A549 (cell line): ENCODE data around the gene TNN. TPM values are rescaled to one million over a fixed set of nuclear protein-coding genes. Genes with fewer than 3 reads are reported as not detected.
A peak's percentile ranks its signal among the peaks of the same experiment; 100 is the strongest.

ENCODE experiments used
- ATAC-seq, 2 experiments: fragments of 200-7000 bp in 1 of 2; fragments of >200 bp in 1 of 2; cut with Nextera tagmentation in 1 of 2; cut with Tn5 transposase in 1 of 2; 3 replicates each; pipeline versions ENCODE4 v1.8.0 to v1.9.1; 2018 to 2020; ENCODE audit warnings: mild to moderate bottlenecking in 1 of 2, moderate library complexity in 1 of 2
- CTCF ChIA-PET: fragments of 300-600 bp; sonication (Branson Sonifier 250); formaldehyde crosslinking; extraction: SDS; loops from one replicate; lab custom pipeline; 2021; ENCODE audit warnings: antibody characterized with exemption, inconsistent platforms; lab: Yijun Ruan, JAX
- POLR2A ChIA-PET: fragments of 350-600 bp; formaldehyde crosslinking; extraction: SDS; loops from one replicate; lab custom pipeline; 2021; ENCODE audit warnings: antibody characterized with exemption, inconsistent platforms; lab: Yijun Ruan, JAX
- DNase-seq, 2 experiments: peaks; one replicate each; pipeline versions ENCODE4 v3.0.0 to v3.0.0-alpha.2; 2011 to 2016; ENCODE audit warnings: low read depth in 1 of 2, low spot score in 1 of 2
- FAIRE-seq: peaks from 2 replicates; lab custom pipeline; 2011; peaks lifted over from hg19 to GRCh38; lab: Jason Lieb, UNC
- H3K27ac ChIP-seq, 2 experiments: fragments of >200 bp; sonication (Bioruptor Twin); formaldehyde crosslinking; 3 replicates each; pipeline ENCODE4 v1.5.1; 2016 to 2017
- H3K4me1 ChIP-seq: fragments of >200 bp; sonication (Bioruptor Twin); formaldehyde crosslinking; 3 replicates; pipeline ENCODE4 v1.6.1; 2016
- H3K4me2 ChIP-seq: fragments of >200 bp; sonication (Bioruptor Twin); formaldehyde crosslinking; 3 replicates; pipeline ENCODE4 v1.6.1; 2016
- H3K4me3 ChIP-seq: fragments of >200 bp; sonication (Bioruptor Twin); formaldehyde crosslinking; 3 replicates; pipeline ENCODE4 v1.5.1; 2016
- H3K9me3 ChIP-seq: fragments of >200 bp; sonication (Bioruptor Twin); formaldehyde crosslinking; 3 replicates; pipeline ENCODE4 v1.6.1; 2016
- BHLHE40 ChIP-seq: IDR thresholded peaks from 2 replicates; pipeline ENCODE4 v1.6.1; 2012; ENCODE audit warnings: low read depth, low read length, inconsistent platforms
- CBX2 ChIP-seq: fragments of 200-600 bp; sonication (generic); IDR thresholded peaks from 2 replicates; pipeline ENCODE4 v1.6.1; 2016; ENCODE audit warnings: low read depth, mild to moderate bottlenecking, borderline replicate concordance
- EHF ChIP-seq: fragments of 250-450 bp; sonication (Bioruptor Pico); IDR thresholded peaks from 2 replicates; pipeline ENCODE4 v1.5.0; 2020; ENCODE audit warnings: mild to moderate bottlenecking
- ESRRA ChIP-seq: fragments of 150-350 bp; IDR thresholded peaks from 2 replicates; pipeline ENCODE4 v1.6.1; 2014; ENCODE audit warnings: mild to moderate bottlenecking, low read length, borderline replicate concordance
- GATA3 ChIP-seq: IDR thresholded peaks from 2 replicates; pipeline ENCODE4 v1.6.1; 2012; ENCODE audit warnings: borderline replicate concordance
- HOXA7 ChIP-seq: fragments of 250-450 bp; sonication (Bioruptor Pico); IDR thresholded peaks from 2 replicates; pipeline ENCODE4 v1.5.0; 2020; ENCODE audit warnings: mild to moderate bottlenecking, moderate library complexity
- HOXB13 ChIP-seq: fragments of 250-450 bp; sonication (Bioruptor Pico); IDR thresholded peaks from 2 replicates; pipeline ENCODE4 v1.5.0; 2020; ENCODE audit warnings: low read depth, mild to moderate bottlenecking, moderate library complexity
- HOXB5 ChIP-seq: fragments of 250-450 bp; sonication (Bioruptor Pico); IDR thresholded peaks from 2 replicates; pipeline ENCODE4 v1.5.0; 2020; ENCODE audit warnings: mild to moderate bottlenecking, moderate library complexity
- MAZ ChIP-seq: fragments of 150-350 bp; IDR thresholded peaks from 2 replicates; pipeline ENCODE4 v1.6.1; 2014; ENCODE audit warnings: antibody characterized with exemption, low read depth, low read length, borderline replicate concordance
- PBX3 ChIP-seq: IDR thresholded peaks from 2 replicates; pipeline ENCODE4 v1.6.1; 2012
- PHF8 ChIP-seq: fragments of 200-600 bp; sonication (generic); IDR thresholded peaks from 2 replicates; pipeline ENCODE4 v1.6.1; 2016; ENCODE audit warnings: low read depth, mild to moderate bottlenecking, antibody characterized with exemption, moderate library complexity, borderline replicate concordance
- RAD21 ChIP-seq, 2 experiments: fragments of >200 bp in 1 of 2; sonication (Bioruptor Twin) in 1 of 2; formaldehyde crosslinking in 1 of 2; IDR thresholded peaks in 1 of 2; conservative IDR thresholded peaks in 1 of 2; 2 replicates in 1 of 2; 3 replicates in 1 of 2; pipeline ENCODE4 v1.6.1; 2012 to 2018; ENCODE audit warnings: inconsistent platforms in 1 of 2
- RNF2 ChIP-seq: fragments of 200-600 bp; sonication (generic); IDR thresholded peaks from 2 replicates; pipeline ENCODE4 v1.6.1; 2016; ENCODE audit warnings: low read depth, mild to moderate bottlenecking, antibody characterized with exemption, moderate library complexity, borderline replicate concordance
- TFCP2L1 ChIP-seq: fragments of 250-450 bp; sonication (Bioruptor Pico); IDR thresholded peaks from 2 replicates; pipeline ENCODE4 v1.5.0; 2021; ENCODE audit warnings: mild to moderate bottlenecking
- WGBS: methylation state at CpG from one replicate; pipeline ENCODE4 v1.1.6; 2017; ENCODE audit errors: missing lambda C conversion rate; 5-methylcytosine and 5-hydroxymethylcytosine counted together
- polyA plus RNA-seq, 4 experiments: library from polyadenylated mRNA; depleted of rRNA in 3 of 4; stranded (reverse); fragments of >200 nt; fragmentation: RNase III in 1 of 4; extraction: RNeasy Plus Mini Kit Qiagen cat#74134 plus additional on column Dnase treatment in 1 of 4; gene quantifications; 2 replicates in 3 of 4; 3 replicates in 1 of 4; pipeline ENCODE4 v1.2.3, GENCODE V29; 2011 to 2017
- TF ChIP-seq, protein P1 (sequence below): fragments of 250-450 bp; sonication (Bioruptor Pico); IDR thresholded peaks from 2 replicates; pipeline ENCODE4 v1.5.0; 2021; ENCODE audit warnings: mild to moderate bottlenecking, moderate library complexity, borderline replicate concordance
- TF ChIP-seq, protein P2 (sequence below): fragments of >200 bp; sonication (Bioruptor Twin); formaldehyde crosslinking; IDR thresholded peaks from 3 replicates; pipeline ENCODE4 v1.6.1; 2016
- TF ChIP-seq, protein P3 (sequence below): fragments of 200-600 bp; sonication (generic); IDR thresholded peaks from 2 replicates; pipeline ENCODE4 v1.6.1; 2016; ENCODE audit warnings: antibody characterized with exemption, mild to moderate bottlenecking, moderate library complexity

The TNN gene
- polyA plus RNA-seq, 2 of the 4 experiments (the other 2 are of a cell fraction) = not detected

DNA sequence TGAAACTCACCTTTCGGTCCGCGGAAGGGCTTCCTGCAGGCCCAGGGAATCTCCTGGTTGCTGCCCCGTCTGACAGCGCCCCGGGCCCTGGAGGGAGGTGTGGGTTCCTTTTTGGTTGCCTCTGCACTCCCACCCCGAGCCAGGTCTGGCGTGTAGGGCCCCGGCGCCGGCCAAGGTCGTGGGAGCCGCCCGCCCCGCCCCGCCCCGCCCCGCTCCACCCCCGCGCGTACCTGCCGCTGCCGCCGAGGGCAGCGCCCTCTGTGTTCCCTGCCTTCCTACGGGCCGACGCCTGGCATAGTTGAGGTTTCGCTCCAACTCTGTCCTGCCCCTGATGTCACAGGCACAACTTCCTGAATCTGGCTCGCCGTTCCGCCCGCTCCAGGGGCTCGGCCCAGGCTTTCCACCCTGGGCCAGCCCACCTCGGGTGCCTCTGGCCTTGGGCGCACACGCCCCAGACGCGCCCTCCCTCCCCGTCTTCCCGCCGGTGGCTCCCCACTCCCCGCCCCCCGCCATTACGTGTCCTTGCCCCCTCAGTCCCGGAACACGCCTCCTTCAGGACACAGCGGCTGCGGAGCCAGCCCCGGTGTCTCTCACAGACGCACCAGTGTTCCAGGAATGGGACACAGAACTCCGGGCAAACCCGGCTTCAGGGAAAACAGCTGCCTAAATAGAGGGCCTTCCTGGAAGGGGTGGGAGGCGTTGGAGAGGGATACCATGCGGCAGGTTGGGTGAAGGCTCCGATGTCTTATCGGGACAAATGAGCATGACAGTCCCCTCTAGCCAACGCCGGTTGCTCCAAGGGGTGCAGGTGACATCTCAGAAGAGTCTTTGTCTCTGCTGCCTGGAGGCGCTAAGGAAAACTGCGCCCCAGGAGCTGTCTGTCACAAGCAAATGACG is 125.2 kb downstream of the TNN start, which contains the start of gene KIAA0040 (continued):
- TF ChIP-seq, protein P1, sequence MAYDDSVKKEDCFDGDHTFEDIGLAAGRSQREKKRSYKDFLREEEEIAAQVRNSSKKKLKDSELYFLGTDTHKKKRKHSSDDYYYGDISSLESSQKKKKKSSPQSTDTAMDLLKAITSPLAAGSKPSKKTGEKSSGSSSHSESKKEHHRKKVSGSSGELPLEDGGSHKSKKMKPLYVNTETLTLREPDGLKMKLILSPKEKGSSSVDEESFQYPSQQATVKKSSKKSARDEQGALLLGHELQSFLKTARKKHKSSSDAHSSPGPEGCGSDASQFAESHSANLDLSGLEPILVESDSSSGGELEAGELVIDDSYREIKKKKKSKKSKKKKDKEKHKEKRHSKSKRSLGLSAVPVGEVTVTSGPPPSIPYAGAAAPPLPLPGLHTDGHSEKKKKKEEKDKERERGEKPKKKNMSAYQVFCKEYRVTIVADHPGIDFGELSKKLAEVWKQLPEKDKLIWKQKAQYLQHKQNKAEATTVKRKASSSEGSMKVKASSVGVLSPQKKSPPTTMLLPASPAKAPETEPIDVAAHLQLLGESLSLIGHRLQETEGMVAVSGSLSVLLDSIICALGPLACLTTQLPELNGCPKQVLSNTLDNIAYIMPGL = no peak

- Histone ChIP-seq H3K4me1 (0 out of 3 replicates have a peak, but pooled peaks cover 4% of the 10 kb centered on the region), H3K9me3 (no peaks in the 10 kb centered on the region), H3K4me2 (peak overlapping the region; percentile 98), H3K27ac (no peak overlapping the region), H3K4me3 (peak overlapping the region; percentile 77; the same call in 2 of the 3 replicates)
- 58% methylated on average over 4 of the region's 4 CpGs for WGBS
- FAIRE-seq = no peak
- DNase-seq = no peak
- POLR2A ChIA-PET = no interaction called here
- ATAC-seq = no peak
- no peak for TF ChIP-seq HOXB13 (CRISPR knock-in tag)
- TF ChIP-seq EHF (CRISPR knock-in tag) = no peak
- TF ChIP-seq, protein P2, sequence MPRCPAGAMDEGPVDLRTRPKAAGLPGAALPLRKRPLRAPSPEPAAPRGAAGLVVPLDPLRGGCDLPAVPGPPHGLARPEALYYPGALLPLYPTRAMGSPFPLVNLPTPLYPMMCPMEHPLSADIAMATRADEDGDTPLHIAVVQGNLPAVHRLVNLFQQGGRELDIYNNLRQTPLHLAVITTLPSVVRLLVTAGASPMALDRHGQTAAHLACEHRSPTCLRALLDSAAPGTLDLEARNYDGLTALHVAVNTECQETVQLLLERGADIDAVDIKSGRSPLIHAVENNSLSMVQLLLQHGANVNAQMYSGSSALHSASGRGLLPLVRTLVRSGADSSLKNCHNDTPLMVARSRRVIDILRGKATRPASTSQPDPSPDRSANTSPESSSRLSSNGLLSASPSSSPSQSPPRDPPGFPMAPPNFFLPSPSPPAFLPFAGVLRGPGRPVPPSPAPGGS = no peak
- no peak for TF ChIP-seq RNF2
- no peak for TF ChIP-seq PBX3
- TF ChIP-seq BHLHE40 = no peak
- no peak for TF ChIP-seq GATA3
- TF ChIP-seq HOXB5 (CRISPR knock-in tag) = no peak
- no peak for TF ChIP-seq TFCP2L1 (CRISPR knock-in tag)
- TF ChIP-seq CBX2 = no peak
- TF ChIP-seq HOXA7 = no peak
- no peak for TF ChIP-seq PHF8
- no peak for TF ChIP-seq MAZ
- no peak for TF ChIP-seq RAD21 (conservative IDR thresholded peaks at IDR 0.05 in 1 of 2, IDR thresholded peaks at IDR 0.05 in 1 of 2)
- CTCF ChIA-PET = interaction anchor here (0.6 to 1.8 kb wide), 3 partner anchors 10 to 948 kb away, joined by 3 to 9 read pairs (median 3); no protein-coding TSS in a partner anchor
Measured at GRCh38 chr1:175193527-175193910, 125.9 kb downstream of the TNN start.

GRCh38 chr1:175195281-175195680 is 127.6 kb downstream of the TNN start:
- H3K9me3 ChIP-seq = no peaks in the 10 kb centered on the region
- no peak for FAIRE-seq
- 0% methylated on average over 1 of the region's 1 CpG for WGBS
- TF ChIP-seq, protein P3, sequence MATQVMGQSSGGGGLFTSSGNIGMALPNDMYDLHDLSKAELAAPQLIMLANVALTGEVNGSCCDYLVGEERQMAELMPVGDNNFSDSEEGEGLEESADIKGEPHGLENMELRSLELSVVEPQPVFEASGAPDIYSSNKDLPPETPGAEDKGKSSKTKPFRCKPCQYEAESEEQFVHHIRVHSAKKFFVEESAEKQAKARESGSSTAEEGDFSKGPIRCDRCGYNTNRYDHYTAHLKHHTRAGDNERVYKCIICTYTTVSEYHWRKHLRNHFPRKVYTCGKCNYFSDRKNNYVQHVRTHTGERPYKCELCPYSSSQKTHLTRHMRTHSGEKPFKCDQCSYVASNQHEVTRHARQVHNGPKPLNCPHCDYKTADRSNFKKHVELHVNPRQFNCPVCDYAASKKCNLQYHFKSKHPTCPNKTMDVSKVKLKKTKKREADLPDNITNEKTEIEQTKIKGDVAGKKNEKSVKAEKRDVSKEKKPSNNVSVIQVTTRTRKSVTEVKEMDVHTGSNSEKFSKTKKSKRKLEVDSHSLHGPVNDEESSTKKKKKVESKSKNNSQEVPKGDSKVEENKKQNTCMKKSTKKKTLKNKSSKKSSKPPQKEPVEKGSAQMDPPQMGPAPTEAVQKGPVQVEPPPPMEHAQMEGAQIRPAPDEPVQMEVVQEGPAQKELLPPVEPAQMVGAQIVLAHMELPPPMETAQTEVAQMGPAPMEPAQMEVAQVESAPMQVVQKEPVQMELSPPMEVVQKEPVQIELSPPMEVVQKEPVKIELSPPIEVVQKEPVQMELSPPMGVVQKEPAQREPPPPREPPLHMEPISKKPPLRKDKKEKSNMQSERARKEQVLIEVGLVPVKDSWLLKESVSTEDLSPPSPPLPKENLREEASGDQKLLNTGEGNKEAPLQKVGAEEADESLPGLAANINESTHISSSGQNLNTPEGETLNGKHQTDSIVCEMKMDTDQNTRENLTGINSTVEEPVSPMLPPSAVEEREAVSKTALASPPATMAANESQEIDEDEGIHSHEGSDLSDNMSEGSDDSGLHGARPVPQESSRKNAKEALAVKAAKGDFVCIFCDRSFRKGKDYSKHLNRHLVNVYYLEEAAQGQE = no peak
- TF ChIP-seq ESRRA = no peak
- no peak for DNase-seq
- no peak overlapping the region for H3K4me2 ChIP-seq
- no peak overlapping the region for H3K27ac ChIP-seq
- CTCF ChIA-PET = interaction anchor here (0.6 to 1.9 kb wide), 4 partner anchors 21 to 48 kb away, joined by 3 to 7 read pairs (median 4); no protein-coding TSS in a partner anchor
- no peak overlapping the region for H3K4me3 ChIP-seq
- no peak for ATAC-seq
- H3K4me1 ChIP-seq = 0 out of 3 replicates have a peak, but pooled peaks cover 4% of the 10 kb centered on the region
- POLR2A ChIA-PET = no interaction called here
